Measurements from ENCODE around the gene CPAMD8.

CPAMD8 gene

DNA sequence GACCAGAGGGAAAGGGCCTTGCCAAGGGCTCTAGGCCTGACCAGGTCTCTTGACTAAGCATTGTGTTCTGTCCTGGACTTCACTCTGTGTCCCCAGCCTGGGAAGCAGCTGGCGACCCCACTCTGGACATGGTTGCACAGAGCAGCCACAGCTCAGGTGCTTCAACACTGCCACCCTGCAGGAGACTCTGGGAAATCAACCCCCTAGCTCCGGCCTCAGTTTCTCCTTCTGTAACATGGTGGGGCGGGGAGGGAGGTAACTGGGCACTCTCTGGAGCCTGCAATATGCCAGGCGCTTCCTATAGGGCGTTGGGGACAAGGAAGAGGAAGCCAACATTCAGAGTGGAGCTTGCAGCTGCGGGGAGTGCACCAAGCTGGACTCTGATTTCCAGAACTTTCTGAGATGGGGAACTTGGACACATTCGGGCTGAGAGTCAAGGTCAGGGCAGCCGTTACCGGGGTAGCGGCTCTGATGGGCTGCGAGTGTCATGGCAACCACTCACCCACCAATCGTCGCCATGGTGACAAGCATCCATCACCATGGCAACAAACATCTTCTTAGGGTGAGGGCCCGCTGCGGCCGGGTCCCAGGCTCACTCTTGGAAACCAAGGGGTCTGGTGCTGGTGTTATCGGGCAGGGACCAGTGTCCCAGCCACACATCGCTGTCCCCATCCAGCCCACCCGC is 125.0 kb downstream of the CPAMD8 start:
- Mint-ChIP-seq H3K36me3 (no peaks in the 10 kb centered on the region), H3K27ac (peak overlapping the region; percentile 20), H3K4me3 (no peak overlapping the region), H3K27me3 (peaks cover 0 to 20% of the 10 kb centered on the region in 2 donors), H3K4me1 (peaks cover 15 to 23% of the 10 kb centered on the region in 2 donors), H3K9me3 (peaks cover 0 to 1% of the 10 kb centered on the region in 2 donors)
- ATAC-seq (replicated peaks) = no peak
- DNase-seq = no peak

DNA sequence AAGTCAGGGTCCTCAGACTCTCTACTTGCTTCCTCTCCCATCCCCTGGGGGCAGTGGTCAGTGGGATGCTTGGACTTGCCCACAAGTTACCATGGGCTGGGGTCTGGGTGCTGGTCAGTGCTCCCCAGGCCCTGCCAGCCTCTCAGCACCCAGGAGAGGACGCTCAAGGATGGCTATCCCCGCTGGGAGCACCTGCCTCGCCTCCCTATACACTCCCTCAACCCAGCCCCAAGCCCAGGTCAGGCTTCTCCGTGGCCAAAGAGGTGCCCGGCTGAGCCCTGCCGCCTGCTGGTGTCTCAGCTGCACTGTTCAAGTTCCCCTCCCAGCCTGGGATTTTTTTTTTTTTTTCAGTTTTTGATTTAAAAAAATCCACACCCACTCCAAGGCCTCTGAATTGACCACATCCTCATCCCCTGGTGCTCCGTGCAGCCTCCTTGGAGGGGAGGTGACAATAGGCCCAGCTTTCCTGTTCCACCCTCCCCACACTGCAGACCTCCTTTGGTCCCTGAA is 127.0 kb downstream of the CPAMD8 start:
- Mint-ChIP-seq H3K27ac (no peak overlapping the region), H3K4me3 (peak overlapping the region in 1 of 2 donors; percentile 49), H3K9me3 (peaks cover 0 to 1% of the 10 kb centered on the region in 2 donors), H3K27me3 (peaks cover 3 to 33% of the 10 kb centered on the region in 2 donors), H3K36me3 (peaks cover 0 to 2% of the 10 kb centered on the region in 2 donors), H3K4me1 (peaks cover 18 to 36% of the 10 kb centered on the region in 2 donors)
- DNase-seq = peak; percentile 37
- ATAC-seq (replicated peaks) = peak; percentile 55 to 57

DNA sequence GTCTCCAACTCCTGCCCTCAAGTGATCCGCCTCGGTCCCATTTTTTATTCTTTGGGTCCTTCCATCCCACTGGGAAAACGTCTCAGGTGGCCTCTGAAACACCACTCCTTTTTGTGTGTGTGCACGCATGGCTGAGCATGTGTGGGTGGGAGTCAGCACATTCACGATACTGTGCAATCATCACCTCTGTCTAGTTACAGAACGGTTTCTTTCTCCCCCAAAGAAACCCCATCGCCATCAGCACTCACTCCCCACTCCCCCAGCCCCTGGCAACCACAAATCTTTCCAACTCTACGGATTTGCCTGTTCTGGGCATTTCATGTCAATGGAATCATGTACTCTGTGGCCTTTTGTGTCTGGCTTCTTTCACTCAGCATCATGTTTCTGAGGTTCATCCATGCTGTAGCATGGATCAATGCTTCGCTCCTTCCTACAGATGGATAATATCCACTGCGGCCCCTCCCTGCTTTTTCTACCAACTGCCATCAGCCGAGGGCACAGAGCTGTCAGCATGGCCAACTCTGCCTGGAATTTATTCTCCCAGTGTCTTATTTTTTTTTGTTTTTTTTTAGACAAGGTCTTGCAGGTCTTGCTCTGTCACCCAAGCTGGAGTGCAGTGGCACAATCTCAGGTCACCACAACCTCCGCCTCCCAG is 128.1 kb downstream of the CPAMD8 start:
- peaks cover 0 to 2% of the 10 kb centered on the region in 2 donors for H3K36me3 Mint-ChIP-seq

DNA sequence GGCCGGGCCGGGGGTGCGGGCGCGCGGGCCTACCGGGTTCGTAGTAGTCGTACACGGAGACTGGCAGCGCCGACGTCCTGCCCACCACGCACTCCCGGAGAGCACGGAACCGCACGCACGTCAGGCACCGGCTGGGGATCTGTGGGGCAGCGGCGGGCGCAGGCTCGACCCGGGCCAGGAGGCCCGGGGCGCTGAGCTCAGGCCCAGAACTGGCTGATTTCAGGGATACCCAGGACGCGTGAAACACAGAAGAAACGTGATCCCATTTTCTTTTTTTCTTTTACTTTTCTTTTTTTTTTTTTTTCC is 128.8 kb downstream of the CPAMD8 start:
- Mint-ChIP-seq H3K9me3 (no peaks in the 10 kb centered on the region), H3K27ac (peak overlapping the region; percentile 62), H3K36me3 (peaks cover 0 to 2% of the 10 kb centered on the region in 2 donors), H3K4me3 (peak overlapping the region; percentile 81 to 83), H3K27me3 (peaks cover 3 to 33% of the 10 kb centered on the region in 2 donors), H3K4me1 (peaks cover 32 to 54% of the 10 kb centered on the region in 2 donors)
- ATAC-seq (replicated peaks) = peak; percentile 25 to 26
- DNase-seq = peak; percentile 36

More for the DNA sequence above, 128.1 kb downstream of the CPAMD8 start:
- Mint-ChIP-seq H3K4me1 (peaks cover 27 to 47% of the 10 kb centered on the region in 2 donors), H3K4me3 (peak overlapping the region; percentile 81 to 83), H3K27ac (peak overlapping the region; percentile 62), H3K9me3 (no peaks in the 10 kb centered on the region), H3K27me3 (peaks cover 3 to 39% of the 10 kb centered on the region in 2 donors)
- DNase-seq (no peak), ATAC-seq (replicated peaks) (no peak)

DNA sequence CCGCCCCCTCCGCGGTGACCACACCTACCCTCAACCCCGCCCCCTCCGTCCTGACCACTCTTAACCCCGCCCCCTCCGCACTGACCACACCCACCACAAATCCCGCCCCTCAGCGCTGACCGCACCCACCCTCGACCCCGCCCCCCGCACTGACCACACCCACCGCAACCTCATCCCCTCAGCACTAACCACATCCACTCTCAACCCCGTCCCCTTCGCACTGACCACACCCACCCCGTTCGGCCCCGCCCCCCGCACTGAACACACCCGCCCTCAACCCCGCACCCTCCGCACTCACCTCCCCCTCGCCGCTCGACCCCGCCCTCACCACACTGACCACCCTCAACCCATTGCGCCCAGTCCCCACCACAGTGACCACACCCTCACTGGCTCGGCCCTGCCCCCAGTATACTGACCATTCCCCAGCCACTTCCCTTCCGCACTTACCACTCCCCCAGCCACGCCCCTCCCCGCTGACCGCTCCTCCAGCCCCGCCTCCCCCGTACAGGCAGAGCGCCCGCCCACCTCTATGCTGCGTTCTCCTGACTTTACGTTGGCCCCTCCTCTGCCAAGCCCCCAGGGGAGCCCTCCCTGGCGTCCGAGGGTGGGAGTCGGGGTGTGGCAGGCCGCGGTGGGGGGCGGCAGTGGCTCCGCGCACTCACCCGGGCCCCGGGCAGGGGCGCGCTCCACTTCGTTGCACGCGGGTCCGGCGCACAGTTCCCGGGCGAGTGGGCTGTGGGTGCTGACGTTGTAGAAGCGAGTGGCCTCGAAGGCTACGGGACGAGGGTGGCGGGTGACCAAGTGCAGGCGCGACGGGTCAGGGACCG is 129.4 kb downstream of the CPAMD8 start:
- Mint-ChIP-seq H3K27me3 (peaks cover 3 to 27% of the 10 kb centered on the region in 2 donors), H3K4me1 (peaks cover 38 to 60% of the 10 kb centered on the region in 2 donors), H3K4me3 (peak overlapping the region; percentile 81 to 83), H3K9me3 (no peaks in the 10 kb centered on the region), H3K27ac (peak overlapping the region; percentile 88), H3K36me3 (peaks cover 0 to 2% of the 10 kb centered on the region in 2 donors)
- ATAC-seq (replicated peaks) (peak; percentile 59 to 68), DNase-seq (peak; percentile 69)

DNA sequence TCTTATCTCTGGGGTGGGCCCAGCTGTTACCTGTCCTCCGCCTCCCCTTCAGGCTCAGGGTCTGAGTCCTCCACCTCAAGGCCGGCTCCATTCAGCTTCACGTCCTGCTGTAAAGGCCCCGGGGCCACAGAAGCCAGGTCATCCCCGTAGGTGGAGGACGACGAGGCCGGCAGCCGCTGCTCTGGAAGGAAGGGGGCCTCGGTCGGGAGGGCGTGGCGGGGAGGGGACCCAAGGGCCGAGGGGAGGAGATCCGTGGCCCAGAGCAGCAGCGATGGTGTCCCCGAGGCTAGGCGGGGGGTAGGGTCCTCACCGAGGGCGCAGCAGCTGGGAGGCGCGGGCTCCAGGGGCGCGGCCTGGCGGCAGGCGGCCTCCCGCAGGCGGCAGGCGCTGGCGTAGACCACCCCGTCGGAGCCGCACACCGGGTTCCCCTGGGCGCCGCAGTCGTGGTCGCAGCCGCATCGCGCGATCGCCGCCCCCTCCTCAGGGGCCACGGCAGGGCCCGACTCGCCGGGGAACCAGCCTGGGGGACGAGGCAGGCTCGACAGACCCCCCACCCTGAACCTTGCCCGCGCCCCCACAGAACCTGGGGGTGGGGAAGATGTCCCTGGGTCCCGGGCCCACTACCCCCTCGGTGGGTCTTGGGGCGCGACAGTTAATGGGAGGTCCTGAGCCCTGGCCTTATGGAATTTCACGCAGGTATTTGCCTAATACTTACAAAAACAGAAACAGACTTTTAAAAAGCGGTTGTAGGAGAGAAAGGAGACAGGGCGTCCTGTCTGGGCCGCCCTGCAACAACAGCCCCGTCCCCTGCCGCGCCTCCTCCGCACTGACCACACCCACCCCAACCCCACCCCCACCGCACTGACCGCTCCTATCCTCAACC is 130.2 kb downstream of the CPAMD8 start:
- H3K36me3 Mint-ChIP-seq = peaks cover 0 to 2% of the 10 kb centered on the region in 2 donors
- H3K27me3 Mint-ChIP-seq = peaks cover 3 to 22% of the 10 kb centered on the region in 2 donors
- peak overlapping the region; percentile 81 to 83 for H3K4me3 Mint-ChIP-seq
- DNase-seq (no peak), ATAC-seq (replicated peaks) (no peak)
- peak overlapping the region; percentile 88 for H3K27ac Mint-ChIP-seq
- peaks cover 40 to 65% of the 10 kb centered on the region in 2 donors for H3K4me1 Mint-ChIP-seq
- no peaks in the 10 kb centered on the region for H3K9me3 Mint-ChIP-seq

DNA sequence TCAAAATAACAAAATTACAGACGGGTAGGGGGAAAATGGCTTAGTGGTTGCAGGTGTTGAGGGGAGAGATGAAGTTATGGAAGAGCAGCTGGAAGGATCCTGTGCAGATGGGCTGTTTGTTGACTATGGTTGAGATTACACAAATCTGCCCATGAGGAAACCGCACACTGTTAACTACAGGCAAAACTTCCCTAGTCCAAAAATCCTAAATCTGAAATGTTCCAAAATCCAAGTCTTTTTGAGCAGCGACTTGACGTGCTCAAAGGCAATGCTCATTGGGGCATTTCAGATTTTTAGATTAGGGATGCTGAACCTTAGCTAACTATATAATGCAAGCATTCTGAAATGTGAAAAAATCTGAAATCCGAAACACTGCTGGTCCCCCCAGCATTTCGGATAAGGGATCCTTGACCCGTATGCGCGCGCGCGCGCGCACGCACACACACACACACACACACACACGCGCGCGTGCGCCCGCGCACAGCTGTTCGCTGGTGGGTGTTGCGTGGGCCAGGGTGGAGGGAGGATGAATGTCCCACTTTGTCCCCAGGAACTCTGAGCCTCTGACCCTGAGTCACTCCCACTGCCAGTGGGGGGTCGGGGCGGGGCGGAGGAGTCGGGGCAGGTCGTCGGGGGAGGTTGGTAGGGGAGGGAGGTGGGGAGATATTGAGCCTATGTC is 131.0 kb downstream of the CPAMD8 start:
- Mint-ChIP-seq H3K4me1 (peaks cover 40 to 70% of the 10 kb centered on the region in 2 donors), H3K27me3 (peaks cover 3 to 26% of the 10 kb centered on the region in 2 donors), H3K9me3 (no peaks in the 10 kb centered on the region), H3K27ac (peak overlapping the region; percentile 37), H3K4me3 (peak overlapping the region; percentile 43 to 65), H3K36me3 (peaks cover 0 to 2% of the 10 kb centered on the region in 2 donors)
- ATAC-seq (replicated peaks) (no peak), DNase-seq (no peak)

DNA sequence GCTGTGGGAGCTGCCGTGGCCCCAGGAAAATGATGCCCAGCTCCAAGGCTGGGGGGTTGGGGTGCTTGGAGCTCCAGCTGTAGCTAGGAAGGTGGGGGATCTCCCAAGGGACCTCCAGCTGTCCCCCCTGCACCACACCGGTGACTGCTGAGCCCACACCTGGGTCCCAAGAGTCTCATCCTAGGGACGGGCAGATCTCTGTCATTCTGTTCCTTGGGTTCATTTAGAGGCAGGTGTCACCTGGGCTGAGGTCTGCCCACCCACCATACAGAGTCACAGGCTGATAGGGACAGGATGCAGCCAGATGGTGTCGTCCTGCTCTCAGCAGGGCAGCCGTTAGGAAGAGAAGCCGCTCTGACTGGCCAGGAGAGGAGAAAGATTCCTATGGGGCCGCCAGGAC is 132.5 kb downstream of the CPAMD8 start:
- no peaks in the 10 kb centered on the region for H3K9me3 Mint-ChIP-seq
- H3K36me3 Mint-ChIP-seq = peaks cover 0 to 2% of the 10 kb centered on the region in 2 donors
- H3K27me3 Mint-ChIP-seq = peaks cover 8 to 32% of the 10 kb centered on the region in 2 donors
- DNase-seq (no peak), ATAC-seq (replicated peaks) (peak in 1 of 2 donors; percentile 28)
- H3K4me3 Mint-ChIP-seq = peak overlapping the region in 1 of 2 donors; percentile 56
- no peak overlapping the region for H3K27ac Mint-ChIP-seq
- H3K4me1 Mint-ChIP-seq = peaks cover 39 to 71% of the 10 kb centered on the region in 2 donors

DNA sequence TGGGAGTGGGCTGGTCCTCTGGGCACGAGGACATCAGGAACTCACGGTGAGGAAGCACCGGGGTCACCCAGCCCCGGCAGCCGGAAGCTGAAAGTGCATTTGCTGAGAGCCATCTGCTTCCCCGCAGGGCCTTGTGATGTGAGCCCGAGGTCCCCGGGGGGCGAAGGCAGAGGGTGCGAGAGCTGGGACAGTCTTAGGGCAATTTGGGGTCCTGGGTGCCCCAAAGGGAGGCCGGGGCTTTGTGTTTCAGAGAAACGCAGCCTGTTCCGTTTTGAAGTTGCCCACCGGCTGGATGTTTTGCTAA is 133.0 kb downstream of the CPAMD8 start:
- H3K36me3 Mint-ChIP-seq = peaks cover 0 to 2% of the 10 kb centered on the region in 2 donors
- no peaks in the 10 kb centered on the region for H3K9me3 Mint-ChIP-seq
- H3K4me3 Mint-ChIP-seq = peak overlapping the region in 1 of 2 donors; percentile 56
- DNase-seq (peak; percentile 32), ATAC-seq (replicated peaks) (peak; percentile 24 to 26)
- peak overlapping the region; percentile 37 for H3K27ac Mint-ChIP-seq
- H3K4me1 Mint-ChIP-seq = peaks cover 42 to 71% of the 10 kb centered on the region in 2 donors
- H3K27me3 Mint-ChIP-seq = peaks cover 12 to 36% of the 10 kb centered on the region in 2 donors

DNA sequence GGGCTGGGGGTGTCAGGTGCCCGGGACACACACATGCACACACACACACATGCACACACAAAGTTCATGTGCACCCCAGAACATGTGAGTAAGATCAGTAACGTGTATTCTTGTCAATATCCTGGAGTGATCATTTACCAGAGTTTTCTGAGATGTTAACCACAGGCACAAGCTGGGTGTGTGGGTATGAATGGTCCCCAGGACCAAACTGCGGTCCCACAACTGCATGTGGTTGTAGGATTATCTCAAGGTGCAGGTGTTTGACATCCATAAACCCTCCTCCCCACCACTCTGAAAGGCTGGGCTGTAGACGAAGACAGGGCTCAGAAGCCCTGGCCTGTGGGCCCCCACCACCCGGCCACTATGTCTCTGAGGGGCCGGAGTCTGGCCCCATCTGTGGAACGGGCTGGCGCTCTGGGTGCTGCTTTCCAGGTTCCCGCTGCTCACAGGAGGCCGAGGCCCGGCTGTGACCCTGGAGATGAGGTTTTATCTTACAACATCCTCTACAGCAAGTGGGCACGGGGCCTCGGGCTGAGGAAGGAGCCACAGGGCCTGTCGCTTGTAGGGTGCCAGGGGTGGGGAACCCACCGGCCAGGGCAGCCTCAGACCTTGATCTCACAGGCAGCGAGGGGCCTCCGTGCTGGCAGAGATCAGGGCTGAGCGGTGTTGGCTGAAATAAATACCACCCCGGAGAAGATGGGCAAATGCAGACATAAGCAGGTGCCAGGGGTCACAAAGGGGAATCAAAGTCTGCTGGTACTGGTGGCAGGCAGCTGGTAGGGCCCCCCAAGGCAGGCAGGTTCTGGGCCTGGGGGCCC is 133.5 kb downstream of the CPAMD8 start:
- H3K9me3 Mint-ChIP-seq = no peaks in the 10 kb centered on the region
- H3K27ac Mint-ChIP-seq = peak overlapping the region; percentile 37
- H3K27me3 Mint-ChIP-seq = peaks cover 15 to 41% of the 10 kb centered on the region in 2 donors
- peaks cover 0 to 2% of the 10 kb centered on the region in 2 donors for H3K36me3 Mint-ChIP-seq
- ATAC-seq (replicated peaks) = no peak
- no peak for DNase-seq
- H3K4me1 Mint-ChIP-seq = peaks cover 40 to 71% of the 10 kb centered on the region in 2 donors
- H3K4me3 Mint-ChIP-seq = peak overlapping the region; percentile 56 to 62

DNA sequence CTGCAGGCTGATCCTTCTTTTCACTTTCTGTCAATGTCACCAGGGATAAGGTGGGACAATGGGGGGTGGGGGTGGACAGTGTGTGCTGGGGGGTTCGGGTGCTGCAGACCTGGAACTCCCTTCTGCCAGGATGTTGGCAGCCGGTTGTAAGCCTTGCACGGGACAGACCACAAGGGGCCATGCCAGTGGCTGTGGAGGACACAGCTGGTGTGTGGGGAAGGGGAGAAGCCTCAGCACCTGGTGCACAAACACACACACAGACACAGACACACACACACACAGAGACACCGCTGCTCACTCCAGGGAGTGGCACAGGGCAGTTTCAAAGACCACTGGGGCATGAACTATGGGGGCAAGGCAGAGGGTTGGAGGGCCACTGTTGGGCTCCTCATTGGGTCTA is 134.2 kb downstream of the CPAMD8 start:
- no peak overlapping the region for H3K4me3 Mint-ChIP-seq
- ATAC-seq (replicated peaks) (no peak), DNase-seq (no peak)
- H3K27me3 Mint-ChIP-seq = peaks cover 15 to 41% of the 10 kb centered on the region in 2 donors
- H3K9me3 Mint-ChIP-seq = no peaks in the 10 kb centered on the region
- peaks cover 40 to 72% of the 10 kb centered on the region in 2 donors for H3K4me1 Mint-ChIP-seq
- peaks cover 0 to 2% of the 10 kb centered on the region in 2 donors for H3K36me3 Mint-ChIP-seq
- H3K27ac Mint-ChIP-seq = no peak overlapping the region

DNA sequence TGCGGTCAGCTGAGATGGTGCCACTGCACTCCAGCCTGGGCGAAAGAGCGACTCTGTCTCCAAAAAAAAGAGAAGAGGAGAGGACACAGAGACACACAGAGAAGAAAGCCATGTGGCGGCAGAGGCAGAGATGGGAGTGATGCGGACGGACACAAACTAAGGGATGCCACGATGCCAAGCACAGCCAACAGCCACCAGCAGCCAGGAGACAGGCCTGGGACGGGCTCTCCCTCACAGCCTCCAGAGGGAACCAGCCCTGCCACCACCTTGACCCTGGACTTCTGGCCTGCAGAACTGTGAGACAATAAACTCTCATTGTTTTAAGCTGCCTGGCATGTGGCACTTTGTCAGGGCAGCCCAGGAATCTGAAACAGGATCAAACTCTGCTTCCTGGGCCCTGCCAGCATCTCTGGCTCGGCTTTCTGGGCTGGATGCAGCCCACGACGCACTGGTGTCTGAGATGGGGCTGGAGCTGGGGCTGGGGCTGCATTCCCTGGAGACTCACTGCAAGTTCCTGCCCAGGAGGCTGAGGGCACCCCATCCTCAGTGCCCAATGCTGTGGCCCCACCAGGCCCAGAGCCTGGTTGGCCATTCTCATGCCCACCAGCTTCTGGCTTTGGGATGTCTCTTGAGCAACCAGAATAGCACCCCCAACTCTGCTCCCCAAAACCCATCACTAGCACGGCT is 134.8 kb downstream of the CPAMD8 start:
- no peaks in the 10 kb centered on the region for H3K9me3 Mint-ChIP-seq
- no peak overlapping the region for H3K27ac Mint-ChIP-seq
- peaks cover 0 to 2% of the 10 kb centered on the region in 2 donors for H3K36me3 Mint-ChIP-seq
- peaks cover 36 to 72% of the 10 kb centered on the region in 2 donors for H3K4me1 Mint-ChIP-seq
- DNase-seq (no peak), ATAC-seq (replicated peaks) (no peak)
- H3K4me3 Mint-ChIP-seq = no peak overlapping the region
- H3K27me3 Mint-ChIP-seq = peaks cover 15 to 41% of the 10 kb centered on the region in 2 donors

Data from stimulated activated naive B cell treated with anti-CD40 and anti-IgM and Interleukin-4, amounts not matched to agents 10 μg/mL and 1 μg/mL and 100 μg/mL, for 72 hours (primary cell).